Breast epithelium (tissue), 4 donors: Measurements from ENCODE around the gene DPYSL4. TPM values are rescaled to one million over a fixed set of nuclear protein-coding genes. Genes with fewer than 3 reads are reported as not detected.

ENCODE experiments used
- DNase-seq, 2 donors: peaks; one replicate each; pipeline ENCODE4 v3.0.0-alpha.2; 2019; ENCODE audit warnings: low spot score in 2 of 2
- H3K27ac ChIP-seq, 2 donors: fragments of 200-600 bp; sonication (generic) in 1 of 2; one replicate each; pipeline ENCODE4 v1.5.1; 2016 to 2019; ENCODE audit warnings: mild to moderate bottlenecking in 1 of 2
- H3K27me3 ChIP-seq, 2 donors: fragments of 200-600 bp; sonication (generic) in 1 of 2; one replicate each; pipeline versions ENCODE4 v1.5.1 to v1.6.0; 2017 to 2019; ENCODE audit warnings: control low read depth in 1 of 2, mild to moderate bottlenecking in 1 of 2
- H3K36me3 ChIP-seq: fragments of 200-600 bp; one replicate; pipeline ENCODE4 v1.5.1; 2019
- H3K4me1 ChIP-seq, 2 donors: fragments of 200-600 bp; sonication (generic); one replicate each; pipeline ENCODE4 v1.5.1; 2016 to 2019; ENCODE audit warnings: control low read depth in 1 of 2
- H3K4me3 ChIP-seq, 3 donors: fragments of 200-600 bp; sonication (generic); 1 replicate in 2 of 3; 2 replicates in 1 of 3; pipeline ENCODE4 v1.5.1; 2016 to 2019; ENCODE audit warnings: mild to moderate bottlenecking in 3 of 3, moderate library complexity in 2 of 3
- H3K9me3 ChIP-seq, 2 donors: fragments of 200-600 bp; sonication (generic) in 1 of 2; one replicate each; pipeline ENCODE4 v1.5.1; 2016 to 2019; ENCODE audit warnings: control low read depth in 1 of 2
- CTCF ChIP-seq, 3 donors: fragments of 450-650 bp; IDR thresholded peaks; one replicate each; pipeline ENCODE4 v1.5.1; 2016 to 2017; ENCODE audit warnings: antibody characterized with exemption in 3 of 3, mild to moderate bottlenecking in 3 of 3, moderate library complexity in 3 of 3
- POLR2A ChIP-seq: fragments of 450-650 bp; IDR thresholded peaks from one replicate; pipeline ENCODE4 v1.6.1; 2016; ENCODE audit warnings: antibody characterized with exemption, mild to moderate bottlenecking, moderate library complexity
- POLR2AphosphoS5 ChIP-seq, 3 donors: sonication (generic); formaldehyde crosslinking; IDR thresholded peaks; one replicate each; pipeline ENCODE4 v1.6.1; 2017; ENCODE audit warnings: antibody characterized with exemption in 3 of 3
- intact Hi-C: fragments of 100-400 bp; cut with DNase I; formaldehyde crosslinking; loops from one replicate; pipeline ENCODE4 v1.15.1; 2023; ENCODE audit warnings: low total_unique reads
- total RNA-seq, 3 donors: library from RNA; depleted of rRNA; stranded (reverse); fragments of >200 nt; gene quantifications; one replicate each; pipeline ENCODE4 v1.1.0, GENCODE V29; 2016

DPYSL4 gene
- total RNA-seq, 3 donors from 2014 or later, result 1.9 to 2.3 (median 2.1) TPM

GRCh38 chr10:132162021-132162531, 24.7 kb upstream of the DPYSL4 start:
- Histone ChIP-seq H3K4me1 (no peaks in the 10 kb centered on the region), H3K4me3 (no peak overlapping the region), H3K27me3 (no peaks in the 10 kb centered on the region), H3K36me3 (no peaks in the 10 kb centered on the region), H3K27ac (no peak overlapping the region), H3K9me3 (no peaks in the 10 kb centered on the region)
- TF ChIP-seq POLR2A (no peak), POLR2AphosphoS5 (IDR thresholded peaks at IDR 0.05) (no peak), CTCF (IDR thresholded peaks at IDR 0.05) (no peak)
- no peak for DNase-seq
- intact Hi-C loops, result no loop called here

GRCh38 chr10:132162590-132163277, 24.0 kb upstream of the DPYSL4 start:
- Histone ChIP-seq H3K4me1 (no peaks in the 10 kb centered on the region), H3K9me3 (no peaks in the 10 kb centered on the region), H3K36me3 (no peaks in the 10 kb centered on the region), H3K27me3 (no peaks in the 10 kb centered on the region), H3K27ac (no peak overlapping the region), H3K4me3 (no peak overlapping the region)
- TF ChIP-seq CTCF (IDR thresholded peaks at IDR 0.05) (no peak), POLR2A (no peak), POLR2AphosphoS5 (IDR thresholded peaks at IDR 0.05) (no peak)
- intact Hi-C loops, result no loop called here
- no peak for DNase-seq

GRCh38 chr10:132163278-132163765, 23.4 kb upstream of the DPYSL4 start:
- no peak for TF ChIP-seq POLR2A
- TF ChIP-seq POLR2AphosphoS5 (IDR thresholded peaks at IDR 0.05), result no peak
- no peak for TF ChIP-seq CTCF (IDR thresholded peaks at IDR 0.05)
- no peak overlapping the region for H3K4me3 ChIP-seq
- H3K27me3 ChIP-seq, result no peaks in the 10 kb centered on the region
- H3K36me3 ChIP-seq, result no peaks in the 10 kb centered on the region
- no peak for DNase-seq
- no peaks in the 10 kb centered on the region for H3K9me3 ChIP-seq
- no peaks in the 10 kb centered on the region for H3K4me1 ChIP-seq
- intact Hi-C loops, result no loop called here
- H3K27ac ChIP-seq, result no peak overlapping the region

GRCh38 chr10:132163826-132164515, 22.8 kb upstream of the DPYSL4 start:
- Histone ChIP-seq H3K9me3 (no peaks in the 10 kb centered on the region), H3K4me1 (no peaks in the 10 kb centered on the region), H3K27me3 (no peaks in the 10 kb centered on the region), H3K27ac (no peak overlapping the region), H3K36me3 (no peaks in the 10 kb centered on the region), H3K4me3 (no peak overlapping the region)
- no peak for DNase-seq
- intact Hi-C loops, result no loop called here
- TF ChIP-seq CTCF (IDR thresholded peaks at IDR 0.05) (no peak), POLR2AphosphoS5 (IDR thresholded peaks at IDR 0.05) (no peak), POLR2A (no peak)

GRCh38 chr10:132164761-132165278, 21.9 kb upstream of the DPYSL4 start:
- H3K36me3 ChIP-seq, result no peaks in the 10 kb centered on the region
- H3K4me1 ChIP-seq, result no peaks in the 10 kb centered on the region
- no peak overlapping the region for H3K27ac ChIP-seq
- no peaks in the 10 kb centered on the region for H3K9me3 ChIP-seq
- no peaks in the 10 kb centered on the region for H3K27me3 ChIP-seq
- intact Hi-C loops, result no loop called here
- no peak for DNase-seq
- no peak overlapping the region for H3K4me3 ChIP-seq
- TF ChIP-seq POLR2A (no peak), POLR2AphosphoS5 (IDR thresholded peaks at IDR 0.05) (no peak), CTCF (IDR thresholded peaks at IDR 0.05) (no peak)
